ENCODE results near the gene CD209. TPM values are rescaled to one million over a fixed set of nuclear protein-coding genes. Genes with fewer than 3 reads are reported as not detected.

Gene CD209
- total RNA-seq, 1 donor from 2014 or later, result not detected

GRCh38 chr19:7775761-7776160, 28.4 kb upstream of the CD209 start:
- Histone ChIP-seq H3K4me2 (no peak overlapping the region), H3F3A (ENCODE audit: low read depth) (peaks cover 13% of the 10 kb centered on the region), H3K9me3 (ENCODE audit: low read depth) (no peaks in the 10 kb centered on the region), H3K27ac (no peak overlapping the region), H4K20me1 (ENCODE audit: low read depth) (no peaks in the 10 kb centered on the region), H2AFZ (replicated peaks) (no peak overlapping the region), H3K79me2 (ENCODE audit: low read depth) (no peaks in the 10 kb centered on the region), H3K9ac (no peak overlapping the region), H3K27me3 (peaks cover 9% of the 10 kb centered on the region), H3K36me3 (no peaks in the 10 kb centered on the region), H3K4me1 (peaks cover 8% of the 10 kb centered on the region), H3K4me3 (no peak overlapping the region)
- no peak for DNase-seq (ENCODE audit: low spot score)
- H3K4me3 Mint-ChIP-seq, result no peak overlapping the region
- no peaks in the 10 kb centered on the region for H3K36me3 Mint-ChIP-seq
- H3K27ac Mint-ChIP-seq, result no peak overlapping the region
- H3K9me3 Mint-ChIP-seq, result peaks cover 2% of the 10 kb centered on the region
- peaks cover 16% of the 10 kb centered on the region for H3K27me3 Mint-ChIP-seq (ENCODE audit: insufficient read depth, low read depth)
- peaks cover 4% of the 10 kb centered on the region for H3K4me1 Mint-ChIP-seq
- no peak for TF ChIP-seq EZH2phosphoT487 (IDR thresholded peaks at IDR 0.05)
- TF ChIP-seq EZH2 (IDR thresholded peaks at IDR 0.05), result no peak
- no peak for TF ChIP-seq CTCF (IDR thresholded peaks at IDR 0.05)

GRCh38 chr19:7773841-7774240, 26.5 kb upstream of the CD209 start:
- no peak overlapping the region for H3K4me2 ChIP-seq
- Mint-ChIP-seq H3K4me3 (no peak overlapping the region), H3K9me3 (peaks cover 2% of the 10 kb centered on the region)

GRCh38 chr19:7772752-7773291, 25.5 kb upstream of the CD209 start:
- Mint-ChIP-seq H3K36me3 (no peaks in the 10 kb centered on the region), H3K27ac (no peak overlapping the region), H3K9me3 (peaks cover 2% of the 10 kb centered on the region), H3K27me3 (ENCODE audit: insufficient read depth, low read depth) (peaks cover 6% of the 10 kb centered on the region), H3K4me1 (peaks cover 4% of the 10 kb centered on the region), H3K4me3 (no peak overlapping the region)
- no peaks in the 10 kb centered on the region for H3K9me3 ChIP-seq (ENCODE audit: low read depth)
- no peak overlapping the region for H3K9ac ChIP-seq
- no peak for DNase-seq (ENCODE audit: low spot score)
- no peaks in the 10 kb centered on the region for H3K27me3 ChIP-seq
- peaks cover under 1% of the 10 kb centered on the region for H3K4me1 ChIP-seq
- no peak overlapping the region for H3K27ac ChIP-seq
- H2AFZ ChIP-seq (replicated peaks), result no peak overlapping the region
- H3K36me3 ChIP-seq, result no peaks in the 10 kb centered on the region
- TF ChIP-seq CTCF (IDR thresholded peaks at IDR 0.05), result no peak
- TF ChIP-seq EZH2 (IDR thresholded peaks at IDR 0.05), result no peak
- TF ChIP-seq EZH2phosphoT487 (IDR thresholded peaks at IDR 0.05), result no peak
- no peak overlapping the region for H3K4me3 ChIP-seq
- no peaks in the 10 kb centered on the region for H3K79me2 ChIP-seq (ENCODE audit: low read depth)
- H4K20me1 ChIP-seq (ENCODE audit: low read depth), result no peaks in the 10 kb centered on the region
- H3K4me2 ChIP-seq, result no peak overlapping the region
- H3F3A ChIP-seq (ENCODE audit: low read depth), result peaks cover 5% of the 10 kb centered on the region

More at GRCh38 chr19:7773841-7774240, 26.5 kb upstream of the CD209 start:
- Histone ChIP-seq H2AFZ (replicated peaks) (no peak overlapping the region), H3K4me3 (no peak overlapping the region), H3K9ac (no peak overlapping the region), H4K20me1 (ENCODE audit: low read depth) (no peaks in the 10 kb centered on the region), H3K79me2 (ENCODE audit: low read depth) (no peaks in the 10 kb centered on the region), H3K27ac (no peak overlapping the region), H3K27me3 (no peaks in the 10 kb centered on the region), H3K4me1 (peaks cover 8% of the 10 kb centered on the region), H3K36me3 (no peaks in the 10 kb centered on the region), H3K9me3 (ENCODE audit: low read depth) (no peaks in the 10 kb centered on the region), H3F3A (ENCODE audit: low read depth) (peaks cover 13% of the 10 kb centered on the region)
- TF ChIP-seq CTCF (IDR thresholded peaks at IDR 0.05) (no peak), EZH2phosphoT487 (IDR thresholded peaks at IDR 0.05) (no peak), EZH2 (IDR thresholded peaks at IDR 0.05) (no peak)
- peaks cover 4% of the 10 kb centered on the region for H3K4me1 Mint-ChIP-seq
- DNase-seq (ENCODE audit: low spot score), result no peak
- no peak overlapping the region for H3K27ac Mint-ChIP-seq
- peaks cover 11% of the 10 kb centered on the region for H3K27me3 Mint-ChIP-seq (ENCODE audit: insufficient read depth, low read depth)
- H3K36me3 Mint-ChIP-seq, result no peaks in the 10 kb centered on the region

Data from neural progenitor cell (in vitro differentiated cells).